Neural progenitor cell (in vitro differentiated cells): ENCODE measurements around the gene UBL4B. TPM values are rescaled to one million over a fixed set of nuclear protein-coding genes. Genes with fewer than 3 reads are reported as not detected.
A peak's percentile ranks its signal among the peaks of the same experiment; 100 is the strongest.

Experiments used
- DNase-seq: peaks from one replicate; pipeline ENCODE4 v3.0.0-alpha.2; 2016; ENCODE audit warnings: low spot score
- H2AFZ ChIP-seq: fragments of 200-600 bp; sonication (generic); replicated peaks from 2 replicates; pipeline ENCODE4 v1.6.1; 2016; ENCODE audit warnings: antibody characterized with exemption
- H3F3A ChIP-seq: fragments of 200-600 bp; sonication (generic); 2 replicates; pipeline ENCODE4 v1.6.1; 2016; ENCODE audit warnings: antibody characterized with exemption, low read depth
- H3K27ac ChIP-seq: fragments of 200-600 bp; sonication (generic); 2 replicates; pipeline ENCODE4 v1.5.1; 2016; ENCODE audit warnings: mild to moderate bottlenecking
- H3K27me3 ChIP-seq: fragments of 200-600 bp; sonication (generic); 2 replicates; pipeline ENCODE4 v1.6.1; 2016; ENCODE audit warnings: mild to moderate bottlenecking, moderate library complexity
- H3K36me3 ChIP-seq: fragments of 200-600 bp; sonication (generic); 2 replicates; pipeline ENCODE4 v1.5.1; 2016
- H3K4me1 ChIP-seq: fragments of 200-600 bp; sonication (generic); 2 replicates; pipeline ENCODE4 v1.6.1; 2016; ENCODE audit warnings: mixed run types
- H3K4me2 ChIP-seq: fragments of 200-600 bp; sonication (generic); 2 replicates; pipeline ENCODE4 v1.6.1; 2016
- H3K4me3 ChIP-seq: fragments of 200-600 bp; sonication (generic); 2 replicates; pipeline ENCODE4 v1.5.1; 2016
- H3K79me2 ChIP-seq: fragments of 200-600 bp; sonication (generic); 2 replicates; pipeline ENCODE4 v1.6.1; 2016; ENCODE audit warnings: low read depth
- H3K9ac ChIP-seq: fragments of 200-600 bp; sonication (generic); 2 replicates; pipeline ENCODE4 v1.6.1; 2016
- H3K9me3 ChIP-seq: fragments of 200-600 bp; sonication (generic); 2 replicates; pipeline ENCODE4 v1.5.1; 2016; ENCODE audit warnings: low read depth
- H4K20me1 ChIP-seq: fragments of 200-600 bp; sonication (generic); 2 replicates; pipeline ENCODE4 v1.6.1; 2016; ENCODE audit warnings: low read depth
- H3K27ac Mint-ChIP-seq: 3 replicates; pipeline ENCODE4 v1.8.0; 2021; ENCODE audit warnings: mixed read lengths
- H3K27me3 Mint-ChIP-seq: 2 replicates; pipeline ENCODE4 v1.8.0; 2022; ENCODE audit warnings: low read depth, mild to moderate bottlenecking, inconsistent platforms, moderate library complexity, mixed read lengths; ENCODE audit not compliant: insufficient read depth
- H3K36me3 Mint-ChIP-seq: 3 replicates; pipeline ENCODE4 v1.8.0; 2021; ENCODE audit warnings: mixed read lengths
- H3K4me1 Mint-ChIP-seq: 3 replicates; pipeline ENCODE4 v1.8.0; 2021; ENCODE audit warnings: mixed read lengths
- H3K4me3 Mint-ChIP-seq: 3 replicates; pipeline ENCODE4 v1.8.0; 2021; ENCODE audit warnings: mild to moderate bottlenecking, moderate library complexity, mixed read lengths
- H3K9me3 Mint-ChIP-seq: 3 replicates; pipeline ENCODE4 v1.8.0; 2020; ENCODE audit warnings: mixed read lengths
- EZH2 ChIP-seq: fragments of 200-600 bp; sonication (generic); IDR thresholded peaks from 2 replicates; pipeline ENCODE4 v1.6.1; 2017; ENCODE audit warnings: antibody characterized with exemption, mild to moderate bottlenecking, moderate library complexity
- EZH2phosphoT487 ChIP-seq: fragments of 200-600 bp; sonication (generic); IDR thresholded peaks from 2 replicates; pipeline ENCODE4 v1.6.1; 2017; ENCODE audit warnings: antibody characterized with exemption
- total RNA-seq: library from RNA; depleted of rRNA; stranded (reverse); fragments of >200 nt; gene quantifications from 2 replicates; pipeline ENCODE4 v1.2.3, GENCODE V29; 2015; ENCODE audit warnings: low replicate concordance
- TF ChIP-seq, protein P1 (sequence below): fragments of 200-600 bp; sonication (generic); IDR thresholded peaks from 2 replicates; pipeline ENCODE4 v1.5.1; 2017; ENCODE audit warnings: antibody characterized with exemption, mild to moderate bottlenecking

UBL4B gene
- total RNA-seq, 1 donor from 2014 or later, result not detected

GRCh38 chr1:110070282-110070669, 42.0 kb upstream of the UBL4B start:
- Mint-ChIP-seq H3K4me3 (peak overlapping the region; percentile 53), H3K36me3 (no peaks in the 10 kb centered on the region), H3K4me1 (peaks cover 7% of the 10 kb centered on the region), H3K27ac (no peak overlapping the region), H3K9me3 (no peaks in the 10 kb centered on the region), H3K27me3 (peaks cover 72% of the 10 kb centered on the region)
- DNase-seq, result peak; percentile 46
- Histone ChIP-seq H3K36me3 (no peaks in the 10 kb centered on the region), H3K27ac (no peak overlapping the region), H2AFZ (peak overlapping the region; percentile 73), H3K4me1 (peaks cover 9% of the 10 kb centered on the region), H3K9me3 (no peaks in the 10 kb centered on the region), H3K27me3 (peaks cover 100% of the 10 kb centered on the region), H3K4me2 (peak overlapping the region; percentile 88), H3K9ac (no peak overlapping the region), H3F3A (peaks cover 14% of the 10 kb centered on the region), H3K4me3 (peak overlapping the region; percentile 50), H4K20me1 (peaks cover 53% of the 10 kb centered on the region), H3K79me2 (no peaks in the 10 kb centered on the region)
- TF ChIP-seq, protein P1, sequence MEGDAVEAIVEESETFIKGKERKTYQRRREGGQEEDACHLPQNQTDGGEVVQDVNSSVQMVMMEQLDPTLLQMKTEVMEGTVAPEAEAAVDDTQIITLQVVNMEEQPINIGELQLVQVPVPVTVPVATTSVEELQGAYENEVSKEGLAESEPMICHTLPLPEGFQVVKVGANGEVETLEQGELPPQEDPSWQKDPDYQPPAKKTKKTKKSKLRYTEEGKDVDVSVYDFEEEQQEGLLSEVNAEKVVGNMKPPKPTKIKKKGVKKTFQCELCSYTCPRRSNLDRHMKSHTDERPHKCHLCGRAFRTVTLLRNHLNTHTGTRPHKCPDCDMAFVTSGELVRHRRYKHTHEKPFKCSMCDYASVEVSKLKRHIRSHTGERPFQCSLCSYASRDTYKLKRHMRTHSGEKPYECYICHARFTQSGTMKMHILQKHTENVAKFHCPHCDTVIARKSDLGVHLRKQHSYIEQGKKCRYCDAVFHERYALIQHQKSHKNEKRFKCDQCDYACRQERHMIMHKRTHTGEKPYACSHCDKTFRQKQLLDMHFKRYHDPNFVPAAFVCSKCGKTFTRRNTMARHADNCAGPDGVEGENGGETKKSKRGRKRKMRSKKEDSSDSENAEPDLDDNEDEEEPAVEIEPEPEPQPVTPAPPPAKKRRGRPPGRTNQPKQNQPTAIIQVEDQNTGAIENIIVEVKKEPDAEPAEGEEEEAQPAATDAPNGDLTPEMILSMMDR, result no peak
- TF ChIP-seq EZH2, result peak; percentile 79

GRCh38 chr1:110070671-110071242, 41.5 kb upstream of the UBL4B start, which contains the start of gene ALX3:
Gene ALX3 (minus strand): TSS chr1:110070672. CDS start chr1:110070612, 60 bp downstream.
- Mint-ChIP-seq H3K27me3 (peaks cover 71% of the 10 kb centered on the region), H3K9me3 (no peaks in the 10 kb centered on the region), H3K27ac (no peak within 1 kb of the TSS), H3K4me1 (peaks cover 7% of the 10 kb centered on the region), H3K36me3 (no peaks in the 10 kb centered on the region), H3K4me3 (peak within 1 kb of the TSS; percentile 53)
- Histone ChIP-seq H3K4me3 (peak within 1 kb of the TSS; percentile 50), H3K36me3 (no peaks in the 10 kb centered on the region), H3K27me3 (peaks cover 100% of the 10 kb centered on the region), H3K27ac (no peak within 1 kb of the TSS), H3K4me2 (peak within 1 kb of the TSS; percentile 88), H3F3A (peaks cover 14% of the 10 kb centered on the region), H3K4me1 (peaks cover 9% of the 10 kb centered on the region), H3K9ac (no peak within 1 kb of the TSS), H3K9me3 (no peaks in the 10 kb centered on the region), H2AFZ (peak within 1 kb of the TSS; percentile 73), H3K79me2 (no peaks in the 10 kb centered on the region), H4K20me1 (peaks cover 48% of the 10 kb centered on the region)
- peak; percentile 51 for DNase-seq
- TF ChIP-seq EZH2, result no peak
- TF ChIP-seq, protein P1, result no peak
- no peak for TF ChIP-seq EZH2phosphoT487

GRCh38 chr1:110074166-110074565, 38.1 kb upstream of the UBL4B start:
- no peak for DNase-seq
- H3K9ac ChIP-seq, result no peak overlapping the region
- H3F3A ChIP-seq, result peaks cover 9% of the 10 kb centered on the region
- peaks cover 17% of the 10 kb centered on the region for H4K20me1 ChIP-seq
- Mint-ChIP-seq H3K4me1 (no peaks in the 10 kb centered on the region), H3K27ac (no peak overlapping the region), H3K4me3 (no peak overlapping the region), H3K27me3 (peaks cover 61% of the 10 kb centered on the region), H3K36me3 (no peaks in the 10 kb centered on the region), H3K9me3 (no peaks in the 10 kb centered on the region)
- H3K4me1 ChIP-seq, result peaks cover 9% of the 10 kb centered on the region
- TF ChIP-seq, protein P1, result no peak
- TF ChIP-seq EZH2, result no peak
- TF ChIP-seq EZH2phosphoT487, result no peak
- H3K27ac ChIP-seq, result no peak overlapping the region
- H3K79me2 ChIP-seq, result no peaks in the 10 kb centered on the region
- no peaks in the 10 kb centered on the region for H3K9me3 ChIP-seq
- H3K4me3 ChIP-seq, result no peak overlapping the region
- no peaks in the 10 kb centered on the region for H3K36me3 ChIP-seq
- H3K27me3 ChIP-seq, result peaks cover 100% of the 10 kb centered on the region
- H3K4me2 ChIP-seq, result no peak overlapping the region
- H2AFZ ChIP-seq, result no peak overlapping the region
